ENCODE data around the gene IKBKE.

Gene IKBKE

DNA sequence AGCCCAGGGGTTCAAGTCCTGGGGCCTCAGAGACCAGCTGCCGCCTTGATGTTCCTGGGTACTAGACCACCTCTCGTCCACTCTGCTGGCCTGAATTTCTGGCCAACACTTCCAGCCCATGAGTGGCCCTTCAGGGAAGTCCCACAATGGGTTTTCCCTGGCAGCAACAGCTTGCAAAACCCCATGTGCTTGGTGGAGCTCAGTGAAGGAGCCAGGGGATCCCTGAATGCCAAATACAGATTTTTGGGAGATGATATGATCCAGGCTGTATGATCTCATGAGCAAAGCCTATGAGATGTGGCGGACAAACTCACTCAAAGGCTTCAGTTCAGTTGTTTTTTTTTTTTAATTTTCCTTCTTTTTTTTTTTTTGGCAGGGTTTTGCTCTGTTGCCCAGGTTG is 27.5 kb downstream of the IKBKE start:
- DNase-seq: no peak

DNA sequence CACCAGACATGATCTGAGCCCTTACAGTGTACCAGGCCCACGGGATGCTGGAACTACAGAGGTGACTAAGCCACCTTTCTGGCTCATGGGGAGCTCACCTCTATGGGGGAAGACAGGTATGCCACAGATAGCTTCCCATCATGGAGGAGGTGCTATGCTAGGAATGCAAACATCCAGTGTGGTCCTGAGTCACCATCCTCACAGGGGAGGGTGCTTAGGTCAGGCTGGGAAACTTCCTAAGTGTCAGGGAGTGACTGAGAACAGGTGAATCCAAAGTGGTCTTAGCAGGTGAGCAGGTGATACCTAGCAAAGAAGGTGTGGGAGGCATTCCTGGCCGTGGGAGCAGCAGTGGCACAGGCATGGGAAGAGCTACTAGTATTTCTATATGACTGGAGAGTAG is 28.4 kb downstream of the IKBKE start:
- no peak for DNase-seq

DNA sequence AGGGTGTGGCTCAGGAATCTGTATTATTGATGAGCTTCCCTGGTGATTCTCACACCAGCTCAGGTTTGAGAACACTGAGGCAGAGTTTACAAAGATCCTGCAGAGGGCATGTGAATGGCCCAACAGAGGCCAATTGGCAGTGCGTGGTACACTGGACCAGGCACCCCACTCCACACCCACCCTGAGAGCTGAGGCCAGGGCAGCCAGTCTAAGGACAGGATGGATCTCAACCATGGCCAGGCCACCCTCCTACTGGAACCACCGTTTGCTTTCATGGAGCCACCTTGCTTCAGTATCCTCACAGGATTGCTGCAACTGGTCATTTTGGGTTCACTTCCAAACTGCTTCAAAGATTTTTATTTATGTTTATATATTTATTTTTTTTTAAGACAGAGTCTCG is 29.8 kb downstream of the IKBKE start:
- peak; percentile 17 for DNase-seq

DNA sequence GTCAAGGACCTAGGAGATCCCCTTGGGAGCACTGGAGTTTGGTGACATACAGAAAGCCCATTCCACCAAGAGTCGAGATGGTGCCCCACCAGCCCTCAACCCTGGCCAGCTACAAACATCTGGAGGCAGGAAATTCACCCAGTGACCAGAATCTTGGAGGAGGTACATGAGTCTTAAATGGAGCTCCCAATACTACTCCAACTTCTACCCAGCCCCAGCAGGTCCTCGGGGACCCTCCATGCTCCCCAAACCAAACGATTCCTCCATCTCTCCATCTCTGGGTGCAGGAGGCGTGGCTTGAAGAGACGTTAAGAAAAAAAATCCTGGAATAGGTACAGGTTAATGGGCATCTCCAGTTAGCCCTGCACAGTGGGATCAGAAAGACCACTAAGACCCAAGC is 31.6 kb downstream of the IKBKE start:
- DNase-seq: no peak

DNA sequence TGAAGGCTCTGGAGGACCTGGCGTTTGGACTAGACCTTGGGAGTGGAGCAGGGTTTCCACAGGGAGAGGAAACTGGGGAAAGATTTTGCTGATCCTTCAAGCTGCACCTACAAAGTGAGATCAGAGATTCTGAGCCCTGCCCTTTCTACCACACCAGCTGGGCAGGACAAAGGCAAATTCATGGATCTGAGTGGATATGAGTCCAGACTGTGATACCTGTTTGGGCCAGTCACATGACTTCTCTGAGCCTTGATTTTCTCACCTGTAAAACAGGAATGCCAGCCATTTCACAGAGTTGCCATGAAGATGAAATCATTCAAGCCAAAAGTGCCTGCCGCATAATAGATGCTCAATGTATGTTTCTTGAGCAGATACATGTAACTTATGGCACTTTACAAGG is 32.1 kb downstream of the IKBKE start:
- no peak for DNase-seq

DNA sequence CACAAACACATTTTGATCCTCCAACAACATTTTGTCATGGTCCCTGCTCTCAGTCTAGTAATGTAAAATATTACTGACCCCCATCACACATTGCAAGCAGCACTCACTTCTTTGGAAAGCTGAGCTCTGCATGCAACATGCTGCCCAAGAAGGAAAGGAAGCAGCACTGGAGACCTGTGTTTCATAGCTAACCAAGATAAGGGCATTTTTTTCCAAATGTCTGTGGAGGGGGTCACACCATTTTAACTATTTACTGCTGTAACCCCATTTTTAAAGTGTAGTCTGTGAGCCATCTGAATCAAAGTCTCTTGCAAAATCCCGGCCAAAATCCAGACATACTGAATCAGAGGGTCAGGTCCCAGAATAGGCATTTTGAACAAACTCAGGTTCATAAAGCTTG is 32.5 kb downstream of the IKBKE start:
- DNase-seq: peak; percentile 2

DNA sequence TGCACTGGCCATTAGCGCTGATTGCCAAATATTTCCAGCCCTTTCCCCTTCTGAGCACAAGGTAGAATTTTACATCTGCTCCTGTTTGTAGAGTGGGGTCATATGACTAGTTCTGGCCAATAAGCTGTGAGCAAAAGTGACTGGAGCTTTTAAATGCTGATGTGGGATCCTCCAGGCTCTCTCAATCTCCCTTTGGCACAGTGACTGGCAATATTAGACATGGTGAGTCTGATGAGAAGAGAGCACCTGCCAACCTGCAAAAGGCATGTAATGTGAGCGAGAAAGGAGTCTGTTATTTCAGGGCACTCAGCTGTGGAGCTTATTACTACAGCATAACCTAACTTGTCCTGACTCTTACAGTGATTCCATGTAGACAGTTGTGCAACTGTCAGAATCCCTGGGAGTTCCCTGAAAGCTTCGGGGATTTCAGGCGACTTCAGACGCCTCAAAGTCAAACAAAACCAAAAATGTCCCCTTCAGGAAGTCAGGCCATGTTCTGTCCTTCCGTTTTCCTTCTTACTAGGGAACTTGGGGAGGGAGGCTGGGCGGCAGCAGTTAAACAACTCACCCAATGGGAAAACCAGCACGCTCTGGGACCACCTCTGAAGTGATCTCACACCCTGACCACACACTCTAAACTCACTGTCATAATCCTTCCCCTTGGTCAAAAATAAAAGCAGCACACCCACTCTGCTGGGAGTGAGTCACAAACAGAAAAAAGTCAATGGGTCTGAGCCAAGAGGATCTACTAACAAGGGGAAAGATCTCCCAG is 33.5 kb downstream of the IKBKE start:
- peak; percentile 76 for DNase-seq

DNA sequence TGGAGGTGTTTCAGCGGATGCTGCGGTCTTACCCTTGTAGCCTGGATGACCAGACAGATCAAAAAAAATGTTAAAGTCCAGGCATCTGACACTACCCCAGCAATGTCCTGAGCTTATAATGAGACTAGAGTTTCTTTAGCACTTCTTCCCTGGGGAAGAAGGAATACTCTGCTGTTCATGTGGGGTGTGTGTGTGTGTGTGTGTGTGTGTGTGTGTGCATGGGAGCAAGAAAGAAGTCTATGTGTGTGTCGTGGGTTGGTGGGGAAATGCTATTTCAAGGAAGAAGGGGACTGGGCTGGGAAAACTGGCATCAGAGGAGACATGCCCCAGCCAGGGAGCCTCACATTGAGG is 34.1 kb downstream of the IKBKE start:
- DNase-seq: no peak

DNA sequence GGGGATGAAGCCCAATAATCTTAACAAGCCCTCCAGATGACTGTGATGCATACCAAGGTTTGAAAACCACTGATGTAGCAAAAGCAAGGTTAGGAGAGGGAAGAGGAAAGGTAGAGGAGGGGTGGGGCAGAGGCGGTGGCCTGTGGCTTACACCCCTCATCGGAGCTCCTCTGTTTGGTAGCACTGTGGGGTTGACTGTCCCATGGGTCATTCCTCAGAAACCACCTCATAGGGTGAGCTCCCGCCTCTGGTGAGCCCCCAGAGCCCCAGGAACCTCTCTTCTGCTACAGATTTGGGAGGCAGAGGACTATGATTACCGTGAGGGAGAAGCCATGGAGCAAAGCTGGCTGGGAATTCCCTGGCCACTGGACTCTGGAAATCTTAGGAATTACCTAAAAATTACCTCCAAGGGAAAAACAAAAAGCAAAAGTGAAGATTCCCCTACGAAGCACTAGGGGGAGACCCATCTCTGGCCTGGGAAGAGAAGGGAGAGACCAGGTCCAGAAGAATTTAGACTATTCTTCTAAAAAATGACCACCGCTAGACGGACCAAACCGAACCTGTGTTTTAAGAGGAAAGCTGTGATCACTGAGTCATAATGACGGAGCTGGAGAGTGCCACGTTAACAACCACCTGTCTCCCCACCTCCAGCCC is 35.6 kb downstream of the IKBKE start:
- peak; percentile 25 for DNase-seq

DNA sequence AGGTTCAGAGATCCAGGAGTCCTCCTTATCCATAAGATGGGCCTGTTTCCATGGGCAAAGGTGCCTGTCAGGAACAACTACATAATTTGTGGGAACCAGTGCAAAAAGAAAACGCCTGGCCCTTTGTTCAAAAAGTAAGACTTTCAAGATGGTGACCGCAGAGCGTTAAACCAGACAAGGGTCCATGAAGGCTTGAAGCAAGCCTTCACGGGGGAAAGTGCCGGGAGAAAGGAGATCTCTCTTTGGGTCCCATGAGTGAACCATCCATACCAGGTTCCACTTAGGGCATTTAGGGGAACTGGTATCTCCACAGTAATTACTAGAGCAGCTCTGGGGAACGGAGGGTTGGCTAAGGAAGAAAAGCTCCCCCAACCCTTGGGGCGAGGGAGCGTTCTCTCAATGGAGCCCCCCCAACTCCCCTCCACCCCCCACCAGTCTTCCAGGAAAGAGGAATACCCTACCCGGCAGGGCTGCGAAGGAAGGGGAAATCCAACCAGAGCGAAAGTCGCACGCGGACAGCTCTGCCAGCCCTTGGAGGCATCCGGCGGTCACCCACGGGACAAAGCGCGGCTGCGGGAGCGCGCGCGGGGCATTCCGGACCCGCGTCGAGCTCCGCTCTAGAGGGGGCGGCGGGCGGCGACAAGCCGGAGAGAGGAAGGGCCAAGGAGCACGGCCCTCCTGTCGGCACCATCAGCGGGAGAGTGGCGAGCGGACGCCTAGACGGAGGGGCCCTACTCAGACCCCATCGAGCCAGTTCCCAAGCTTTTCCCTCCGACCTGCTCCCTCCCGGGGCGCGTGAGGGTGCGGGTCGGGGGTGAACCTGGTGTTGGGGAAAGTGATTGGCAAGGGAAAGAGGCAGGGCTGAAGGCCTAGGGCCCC is 36.4 kb downstream of the IKBKE start:
- DNase-seq: peak; percentile 10

DNA sequence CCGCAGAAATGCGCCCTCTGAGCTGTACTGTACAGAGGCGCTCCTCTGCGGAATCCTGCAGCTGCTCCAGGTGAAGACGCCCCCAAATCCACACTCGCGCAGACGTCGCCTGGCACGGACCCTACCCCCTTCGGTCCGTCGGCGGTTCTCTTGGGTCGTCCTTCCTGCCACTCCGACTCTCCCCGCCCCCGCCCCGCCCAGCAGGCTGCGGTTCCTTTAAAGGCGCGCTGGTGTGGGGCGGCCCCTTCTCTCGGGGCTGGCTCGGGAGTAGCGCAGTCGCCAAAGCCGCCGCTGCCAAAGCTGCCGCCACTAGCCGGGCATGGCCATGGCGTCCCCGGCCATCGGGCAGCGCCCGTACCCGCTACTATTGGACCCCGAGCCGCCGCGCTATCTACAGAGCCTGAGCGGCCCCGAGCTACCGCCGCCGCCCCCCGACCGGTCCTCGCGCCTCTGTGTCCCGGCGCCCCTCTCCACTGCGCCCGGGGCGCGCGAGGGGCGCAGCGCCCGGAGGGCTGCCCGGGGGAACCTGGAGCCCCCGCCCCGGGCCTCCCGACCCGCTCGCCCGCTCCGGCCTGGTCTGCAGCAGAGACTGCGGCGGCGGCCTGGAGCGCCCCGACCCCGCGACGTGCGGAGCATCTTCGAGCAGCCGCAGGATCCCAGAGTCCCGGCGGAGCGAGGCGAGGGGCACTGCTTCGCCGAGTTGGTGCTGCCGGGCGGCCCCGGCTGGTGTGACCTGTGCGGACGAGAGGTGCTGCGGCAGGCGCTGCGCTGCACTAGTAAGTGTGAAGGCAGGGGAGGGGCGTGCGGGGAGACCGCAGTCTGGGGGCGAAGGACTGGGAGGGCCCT is 37.2 kb downstream of the IKBKE start, which contains the start of gene RASSF5:
TSS of gene RASSF5 (plus strand) at position 248 of the 846 bp plus-strand sequence. CDS start at position 320, 72 bp downstream.
- peak; percentile 83 for DNase-seq

DNA sequence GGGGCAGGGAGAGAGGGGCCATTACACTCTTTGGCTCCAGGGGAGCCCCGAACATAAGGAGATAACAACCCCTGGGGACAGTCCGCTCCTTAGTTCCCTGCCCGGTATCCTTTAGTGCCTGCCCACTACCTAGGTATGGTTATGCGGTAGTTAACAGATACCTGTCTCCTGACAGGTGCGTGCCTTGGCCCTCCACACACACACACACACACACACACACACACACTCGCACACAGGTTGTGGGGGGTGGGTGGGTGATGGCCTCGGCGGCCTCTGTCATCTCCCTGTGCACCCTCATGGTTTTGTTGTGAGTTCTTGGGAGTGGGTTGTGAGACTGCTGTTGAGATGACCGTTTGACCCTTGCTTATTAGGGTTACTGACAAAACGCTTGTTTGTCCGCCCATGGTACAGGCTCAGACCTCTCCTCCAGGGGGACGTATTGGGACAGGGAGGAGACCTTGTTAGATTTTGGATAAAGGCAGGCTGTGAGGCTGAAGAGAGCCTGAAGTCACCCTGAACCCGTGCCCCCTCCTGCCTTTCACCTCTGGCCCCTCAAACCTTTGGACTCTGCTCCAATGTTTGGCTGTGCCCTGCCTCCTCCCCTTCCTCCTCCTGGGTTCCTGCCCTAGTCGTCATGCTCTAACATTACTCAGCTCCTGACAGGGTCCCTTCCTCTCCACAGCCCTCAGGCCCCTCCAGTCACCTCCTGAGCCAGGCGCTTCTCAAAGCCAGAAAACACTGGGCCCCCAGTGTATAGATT is 38.0 kb downstream of the IKBKE start:
- peak; percentile 22 for DNase-seq

DNA sequence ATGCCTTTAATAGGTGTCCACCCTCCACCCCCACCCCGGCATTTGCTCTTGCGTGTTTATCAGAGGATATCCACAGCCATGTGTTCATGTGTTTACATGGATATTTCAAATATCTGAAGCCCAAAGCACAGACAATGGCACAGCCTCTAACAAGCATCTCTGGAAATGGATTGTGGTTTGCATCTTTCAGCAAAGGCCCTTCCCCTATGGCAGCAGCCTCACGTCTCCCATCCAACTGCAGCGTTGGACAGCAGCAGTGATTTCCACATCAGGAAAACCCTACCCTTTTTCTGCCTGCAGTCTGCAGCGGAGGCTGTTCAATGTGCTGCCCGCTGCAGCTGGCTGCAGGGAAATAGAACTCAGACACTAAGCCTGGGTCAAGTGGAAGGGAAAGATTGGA is 38.7 kb downstream of the IKBKE start:
- DNase-seq: peak; percentile 53

DNA sequence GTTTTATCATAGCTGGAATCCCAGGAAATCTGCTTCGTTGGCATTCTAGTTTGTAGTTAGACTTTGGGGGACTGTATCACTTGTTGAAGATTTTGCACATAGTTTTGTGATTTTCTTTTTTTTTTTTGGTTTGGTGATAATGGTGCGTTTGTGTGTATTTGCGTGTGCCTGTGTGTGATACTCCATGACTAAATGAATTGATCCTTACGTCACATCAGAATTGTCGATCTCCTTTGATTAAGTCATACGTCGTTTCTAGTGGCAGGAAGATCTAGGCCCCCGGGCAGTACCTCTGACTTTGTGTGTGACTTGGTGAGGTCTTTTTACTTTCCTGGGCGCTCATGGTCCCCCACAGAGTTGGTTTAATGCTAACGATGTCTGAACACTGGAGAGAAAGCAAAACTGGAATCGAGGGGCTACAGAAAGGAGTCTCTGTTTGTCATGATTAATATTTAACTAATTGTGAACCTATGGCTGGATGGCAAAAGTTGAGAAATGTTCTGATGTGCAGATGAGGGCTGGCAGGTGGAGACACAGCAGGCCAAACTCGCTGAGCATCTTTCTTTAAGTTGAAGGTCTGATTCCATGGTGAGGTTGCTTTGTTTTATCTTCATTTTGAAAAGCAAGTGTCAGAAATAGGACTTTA is 39.5 kb downstream of the IKBKE start:
- peak; percentile 4 for DNase-seq

DNA sequence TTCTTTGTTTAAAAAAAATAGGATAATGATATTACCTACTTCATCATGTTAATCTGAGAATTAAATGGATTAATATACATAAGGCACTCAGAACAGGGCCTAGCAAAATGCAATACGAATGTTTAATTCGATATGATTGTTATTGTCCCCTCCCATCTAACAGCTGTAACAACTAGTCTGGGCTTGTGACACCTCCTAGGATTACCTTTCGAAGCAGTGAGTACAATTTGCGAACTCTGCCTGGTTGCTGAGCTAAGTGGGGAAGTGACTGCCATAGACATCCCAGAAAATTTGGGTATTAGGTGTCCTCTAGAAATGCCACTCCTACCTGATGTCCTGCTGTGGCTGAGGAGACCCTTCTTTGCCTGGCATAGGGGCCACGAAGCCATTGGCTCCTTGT is 40.1 kb downstream of the IKBKE start:
- peak; percentile 8 for DNase-seq

DNA sequence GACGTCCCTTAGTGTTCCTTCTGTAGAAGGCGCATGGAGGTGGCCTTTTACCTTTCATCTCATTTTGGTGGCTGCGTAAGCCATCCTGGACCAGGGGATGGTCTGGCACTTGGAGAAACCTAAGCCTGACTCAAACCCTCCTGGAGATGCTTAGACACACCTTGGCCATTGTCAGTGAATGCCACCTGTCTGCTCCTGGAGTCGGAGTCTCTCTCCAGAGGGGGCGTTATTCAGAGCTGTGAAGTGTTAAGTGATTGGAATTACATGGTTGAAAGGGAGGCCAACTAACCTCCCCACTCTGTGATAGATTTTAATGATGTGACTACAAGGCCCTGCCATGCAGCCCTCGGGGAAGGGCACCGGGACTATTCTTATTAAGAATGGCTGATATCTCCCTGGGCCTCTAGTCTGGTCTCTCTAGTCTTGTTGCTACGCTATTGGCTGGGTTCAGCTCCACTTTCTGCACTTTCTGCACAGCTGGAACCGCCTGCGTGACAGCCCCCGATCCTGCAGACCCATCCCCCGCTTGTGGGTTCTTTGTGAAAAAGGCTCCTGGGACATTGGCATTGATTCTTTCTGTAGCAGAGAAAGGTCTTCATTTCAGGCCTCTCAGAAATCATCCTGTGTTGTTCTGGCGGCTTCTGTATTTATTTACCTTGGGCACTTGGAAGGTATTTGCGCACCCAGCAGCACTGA is 41.2 kb downstream of the IKBKE start:
- DNase-seq: peak; percentile 28

DNA sequence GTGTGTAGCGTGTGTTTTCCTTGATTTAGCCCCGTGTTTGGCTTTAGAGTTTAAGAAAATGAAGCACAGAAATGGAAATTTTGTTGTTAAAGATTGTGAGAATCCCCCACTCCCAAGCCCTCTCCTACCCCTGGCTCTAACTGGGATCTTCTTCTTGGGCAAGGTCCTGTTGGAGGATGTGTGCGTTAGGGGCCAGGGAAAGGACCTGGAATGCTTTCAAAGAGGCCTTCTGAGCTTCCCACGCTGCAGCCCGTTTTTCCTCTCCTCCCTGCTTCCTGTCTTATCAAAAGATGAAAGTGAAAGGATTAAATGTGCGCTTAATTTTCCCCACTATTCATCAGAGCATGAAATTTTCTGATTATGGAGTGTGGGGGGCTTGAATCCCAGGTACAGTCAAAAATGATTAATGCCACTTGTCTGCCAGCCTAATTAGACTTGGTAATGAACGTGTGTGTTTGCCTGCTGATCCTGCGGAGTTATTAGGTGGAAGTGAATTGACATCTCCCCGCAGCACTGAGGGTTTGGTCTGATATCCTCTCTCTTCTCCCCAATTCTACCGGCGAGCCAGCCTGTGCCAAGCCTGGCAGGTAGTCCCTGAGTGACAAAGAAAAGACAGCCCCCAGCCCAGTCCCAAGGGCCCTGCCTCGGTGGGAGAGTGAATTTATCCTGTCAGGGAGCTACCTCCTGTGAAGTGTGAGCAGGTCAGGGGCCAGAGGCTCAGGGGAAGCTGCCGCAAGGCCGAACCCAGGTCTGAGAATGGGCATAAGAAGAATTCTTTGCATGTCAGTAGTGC is 42.0 kb downstream of the IKBKE start:
- DNase-seq: peak; percentile 16

DNA sequence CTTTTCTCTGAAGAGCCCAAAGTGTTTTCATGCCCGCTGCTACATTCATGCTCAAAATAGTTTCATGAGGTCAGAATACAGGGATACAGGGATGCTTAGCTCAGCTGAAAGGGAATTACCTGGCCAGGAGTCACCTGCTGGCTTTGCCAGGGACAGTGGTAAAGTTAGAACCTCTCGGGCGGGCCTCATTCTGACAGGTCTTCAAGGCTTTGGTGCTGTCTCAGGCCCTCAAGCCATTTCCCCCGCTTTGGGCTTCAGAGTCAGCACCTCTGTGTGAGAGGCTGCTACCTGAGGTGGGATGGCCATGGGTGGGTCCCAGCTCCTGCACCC is 42.5 kb downstream of the IKBKE start:
- no peak for DNase-seq

DNA sequence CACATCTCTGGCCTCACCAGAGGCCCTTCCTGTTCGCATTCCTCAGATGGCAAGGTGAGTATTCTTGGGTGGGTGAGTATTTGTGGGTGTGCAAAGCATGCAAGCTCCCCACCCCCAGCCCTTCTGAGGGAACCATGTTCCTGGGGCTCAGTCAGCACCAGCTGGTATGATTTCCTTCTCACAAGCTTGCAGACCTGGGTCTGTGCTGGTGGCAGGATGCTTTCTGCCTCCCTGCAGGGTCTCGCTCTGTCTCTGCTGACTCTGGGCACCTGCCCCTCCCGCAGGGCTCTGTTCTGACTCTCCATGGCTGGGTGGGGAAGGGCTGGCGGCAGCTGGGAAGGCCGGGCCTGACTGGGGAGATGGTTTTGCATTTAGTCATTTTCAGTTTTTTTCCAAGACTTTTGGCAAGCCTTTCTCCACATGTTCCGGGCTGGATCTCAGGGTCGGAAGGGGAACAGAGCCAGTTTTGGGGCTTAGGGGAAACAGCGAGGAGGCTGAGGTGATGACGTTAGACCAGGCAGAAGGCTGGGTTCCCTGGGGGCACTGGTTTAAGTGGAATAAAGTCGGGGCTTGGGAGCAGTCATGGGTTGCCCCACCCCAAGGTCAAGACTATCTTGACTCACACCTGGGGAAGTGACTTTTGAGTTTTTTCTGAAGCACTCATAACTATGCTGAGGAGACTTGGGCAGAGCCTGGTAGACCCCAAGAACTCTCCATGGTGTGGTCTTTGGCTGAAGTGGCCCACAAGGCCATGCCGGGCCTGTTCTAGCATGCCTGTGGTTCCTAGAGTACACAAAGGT is 43.2 kb downstream of the IKBKE start:
- DNase-seq: peak; percentile 90

Data from left hindlimb (tissue), 1 donor.